HG03175 (cell line): ENCODE results near the gene FAN1.

ENCODE experiments used
- ATAC-seq: cut with Tn5 transposase; IDR thresholded peaks from one replicate; pipeline ENCODE4 v1.9.1; 2021; ENCODE audit warnings: mild to moderate bottlenecking, moderate library complexity; ENCODE audit not compliant: unreplicated experiment

FAN1 gene

GRCh38 chr15:30919877-30920550 is 16.3 kb downstream of the FAN1 start:
- ATAC-seq, result no peak

GRCh38 chr15:30921106-30921505 is 17.4 kb downstream of the FAN1 start:
- no peak for ATAC-seq

GRCh38 chr15:30921781-30922479 is 18.2 kb downstream of the FAN1 start:
- no peak for ATAC-seq

- ATAC-seq, result no peak
These were observed 19.0 kb downstream of the FAN1 start for GRCh38 chr15:30922480-30923311.

- no peak for ATAC-seq
These were observed 19.7 kb downstream of the FAN1 start for GRCh38 chr15:30923429-30923828.

GRCh38 chr15:30924353-30924752 is 20.6 kb downstream of the FAN1 start:
- no peak for ATAC-seq

GRCh38 chr15:30925686-30926085 is 22.0 kb downstream of the FAN1 start:
- no peak for ATAC-seq

- ATAC-seq, result no peak
These were observed 22.4 kb downstream of the FAN1 start for GRCh38 chr15:30926161-30926560.

- ATAC-seq, result no peak
These were observed 23.5 kb downstream of the FAN1 start for GRCh38 chr15:30927148-30927761.

GRCh38 chr15:30928076-30928475 is 24.4 kb downstream of the FAN1 start:
- ATAC-seq, result no peak

- ATAC-seq, result no peak
These were observed 25.5 kb downstream of the FAN1 start for GRCh38 chr15:30929064-30929669.

- ATAC-seq, result no peak
These were observed 26.3 kb downstream of the FAN1 start for GRCh38 chr15:30929982-30930381.

GRCh38 chr15:30930422-30930821 is 26.7 kb downstream of the FAN1 start:
- ATAC-seq, result no peak

- no peak for ATAC-seq
These were observed 29.6 kb downstream of the FAN1 start for GRCh38 chr15:30933293-30933692.

- ATAC-seq, result no peak
These were observed 35.4 kb downstream of the FAN1 start for GRCh38 chr15:30939161-30939560.

GRCh38 chr15:30940359-30940758 is 36.6 kb downstream of the FAN1 start:
- no peak for ATAC-seq

- ATAC-seq, result no peak
These were observed 37.8 kb downstream of the FAN1 start for GRCh38 chr15:30941520-30941919.

- no peak for ATAC-seq
These were observed 40.1 kb downstream of the FAN1 start for GRCh38 chr15:30943654-30944335.

GRCh38 chr15:30953183-30953582 is 49.5 kb downstream of the FAN1 start:
- ATAC-seq, result no peak

- ATAC-seq, result no peak
These were observed 50.1 kb downstream of the FAN1 start for GRCh38 chr15:30953731-30954378.
